ENCODE data around the gene TOLLIP. TPM values are rescaled to one million over a fixed set of nuclear protein-coding genes. Genes with fewer than 3 reads are reported as not detected.

Gene TOLLIP
- total and polyA plus RNA-seq, 2 of the 8 experiments (the other 6 are each of a cell fraction or from before 2014, with no cell fraction given): 23.7 to 34.7 TPM

GRCh38 chr11:1269957-1270356 lies 39.5 kb downstream of the TOLLIP start:
- no peak for TF ChIP-seq JUN (IDR thresholded peaks at IDR 0.05; ENCODE audit: low read depth, low read length)
- no peak for TF ChIP-seq SIRT6 (IDR thresholded peaks at IDR 0.05; ENCODE audit: low read length)
- no peak for TF ChIP-seq CBX5 (IDR thresholded peaks at IDR 0.05; ENCODE audit: low read depth, low read length)
- no peaks in the 10 kb centered on the region for H3K27me3 ChIP-seq (replicated peaks in 1 of 4; ENCODE audit: control insufficient read depth in 3 of 4, extremely low read depth in 1 of 4, insufficient read depth in 3 of 4, low read length in 3 of 4)
- no peak overlapping the region for H4K5ac ChIP-seq (ENCODE audit: insufficient read length, low read depth, low read length)
- no peaks in the 10 kb centered on the region for H4K20me1 ChIP-seq (replicated peaks in 1 of 2; ENCODE audit: control insufficient read depth in 1 of 2, insufficient read depth in 2 of 2, low read length in 2 of 2)
- no peak overlapping the region for H3K14ac ChIP-seq (ENCODE audit: insufficient read length)
- H3K23me2 ChIP-seq (ENCODE audit: low read depth, low read length): no peaks in the 10 kb centered on the region
- H3K4me3 ChIP-seq (ENCODE audit: extremely low read depth in 1 of 4, insufficient read depth in 2 of 4, low read depth in 3 of 4, low read length in 4 of 4): no peak overlapping the region
- H4K8ac ChIP-seq (ENCODE audit: extremely low read depth, insufficient read depth, low read length): no peak overlapping the region
- CTCF ChIA-PET (ENCODE audit: partially characterized antibody): interaction anchor here (0.6 to 1.4 kb wide), 8 partner anchors 10 to 234 kb away, joined by 3 to 4 read pairs (median 3); no protein-coding TSS in a partner anchor
- POLR2A ChIA-PET (ENCODE audit: partially characterized antibody): interaction anchor here (0.7 kb wide), 1 partner anchor 81 kb away, joined by 3 read pairs; no protein-coding TSS in a partner anchor
- no peak overlapping the region for H3K23ac ChIP-seq (ENCODE audit: insufficient read length)
- no peaks in the 10 kb centered on the region for H3K4me1 ChIP-seq (replicated peaks in 1 of 4; ENCODE audit: control insufficient read depth in 3 of 4, insufficient read depth in 4 of 4, low read length in 3 of 4)
- H3K9me3 ChIP-seq (ENCODE audit: insufficient read depth in 2 of 2, low read depth in 1 of 2, low read length in 1 of 2): peaks cover 0 to 9% of the 10 kb centered on the region in 2 experiments; a peak in 2 of 4 replicates
- DNase-seq (ENCODE audit: low read depth in 1 of 2, low spot score in 2 of 2) (no peak), FAIRE-seq (no peak)
- H2BK15ac ChIP-seq (ENCODE audit: low read length): no peak overlapping the region
- no peak overlapping the region for H2BK12ac ChIP-seq (ENCODE audit: low read depth, low read length)
- no peak overlapping the region for H2AFZ ChIP-seq (ENCODE audit: low read length)
- no peaks in the 10 kb centered on the region for H3K79me1 ChIP-seq (ENCODE audit: low read depth, low read length)
- no peak overlapping the region for H3K4ac ChIP-seq (replicated peaks; ENCODE audit: insufficient read length, low read depth, low read length)
- WGBS, 2 experiments (ENCODE audit: extremely low coverage in 1 of 2, insufficient coverage in 1 of 2, insufficient read length in 1 of 2, insufficient replicate concordance in 2 of 2, low coverage in 1 of 2, low lambda C conversion rate in 2 of 2, missing lambda C conversion rate in 1 of 2): 83% methylated on average over 5 of the region's 5 CpGs; no CpG with 5 or more reads in 1 of the 2 experiments
- H3K4me2 ChIP-seq (ENCODE audit: insufficient read depth in 1 of 2, low read depth in 2 of 2, low read length in 2 of 2): no peak overlapping the region
- H3K79me2 ChIP-seq (ENCODE audit: control insufficient read depth in 1 of 2, insufficient read depth in 2 of 2, low read length in 2 of 2): no peaks in the 10 kb centered on the region
- H3K9ac ChIP-seq (replicated peaks in 1 of 4; ENCODE audit: extremely low read depth in 1 of 4, low read depth in 3 of 4, low read length in 3 of 4): no peak overlapping the region
- H3K27ac ChIP-seq (ENCODE audit: low read depth, low read length): no peak overlapping the region
- H2BK20ac ChIP-seq (ENCODE audit: low read length): no peak overlapping the region
- no peak overlapping the region for H2BK120ac ChIP-seq (replicated peaks; ENCODE audit: low read depth, low read length)
- no peak overlapping the region for H2AK5ac ChIP-seq (ENCODE audit: low read depth, low read length)
- H3K36me3 ChIP-seq (ENCODE audit: control insufficient read depth in 2 of 4, insufficient read depth in 4 of 4, low read length in 3 of 4): no peaks in the 10 kb centered on the region
- H4K91ac ChIP-seq (replicated peaks; ENCODE audit: insufficient read length, low read length): no peak overlapping the region
- H3K56ac ChIP-seq (replicated peaks; ENCODE audit: insufficient read length, low read depth, low read length): no peak overlapping the region
- no peak overlapping the region for H2BK5ac ChIP-seq (ENCODE audit: low read depth, low read length)
- no peak overlapping the region for H3K18ac ChIP-seq (ENCODE audit: extremely low read depth, low read length)
